Choroid plexus epithelial cell (primary cell): ENCODE data around the gene DMRTC2.
A peak's percentile ranks its signal among the peaks of the same experiment; 100 is the strongest.

Source experiments
- DNase-seq: peaks from one replicate; pipeline ENCODE4 v3.0.0-alpha.2; 2010; ENCODE audit warnings: low read depth
- H3K4me3 ChIP-seq: 2 replicates; pipeline ENCODE4 v1.5.1; 2011; ENCODE audit warnings: low read depth, mild to moderate bottlenecking, control low read depth, low read length, moderate library complexity
- TF ChIP-seq, protein P1 (sequence below): conservative IDR thresholded peaks from 2 replicates; pipeline ENCODE4 v1.5.1; 2011; ENCODE audit warnings: low read depth, mild to moderate bottlenecking, control low read depth, inconsistent platforms, low read length, moderate library complexity

Gene DMRTC2

GRCh38 chr19:41815301-41815700 lies 29.5 kb upstream of the DMRTC2 start:
- no peak overlapping the region for H3K4me3 ChIP-seq
- DNase-seq = no peak
- TF ChIP-seq, protein P1, sequence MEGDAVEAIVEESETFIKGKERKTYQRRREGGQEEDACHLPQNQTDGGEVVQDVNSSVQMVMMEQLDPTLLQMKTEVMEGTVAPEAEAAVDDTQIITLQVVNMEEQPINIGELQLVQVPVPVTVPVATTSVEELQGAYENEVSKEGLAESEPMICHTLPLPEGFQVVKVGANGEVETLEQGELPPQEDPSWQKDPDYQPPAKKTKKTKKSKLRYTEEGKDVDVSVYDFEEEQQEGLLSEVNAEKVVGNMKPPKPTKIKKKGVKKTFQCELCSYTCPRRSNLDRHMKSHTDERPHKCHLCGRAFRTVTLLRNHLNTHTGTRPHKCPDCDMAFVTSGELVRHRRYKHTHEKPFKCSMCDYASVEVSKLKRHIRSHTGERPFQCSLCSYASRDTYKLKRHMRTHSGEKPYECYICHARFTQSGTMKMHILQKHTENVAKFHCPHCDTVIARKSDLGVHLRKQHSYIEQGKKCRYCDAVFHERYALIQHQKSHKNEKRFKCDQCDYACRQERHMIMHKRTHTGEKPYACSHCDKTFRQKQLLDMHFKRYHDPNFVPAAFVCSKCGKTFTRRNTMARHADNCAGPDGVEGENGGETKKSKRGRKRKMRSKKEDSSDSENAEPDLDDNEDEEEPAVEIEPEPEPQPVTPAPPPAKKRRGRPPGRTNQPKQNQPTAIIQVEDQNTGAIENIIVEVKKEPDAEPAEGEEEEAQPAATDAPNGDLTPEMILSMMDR = no peak

DNA sequence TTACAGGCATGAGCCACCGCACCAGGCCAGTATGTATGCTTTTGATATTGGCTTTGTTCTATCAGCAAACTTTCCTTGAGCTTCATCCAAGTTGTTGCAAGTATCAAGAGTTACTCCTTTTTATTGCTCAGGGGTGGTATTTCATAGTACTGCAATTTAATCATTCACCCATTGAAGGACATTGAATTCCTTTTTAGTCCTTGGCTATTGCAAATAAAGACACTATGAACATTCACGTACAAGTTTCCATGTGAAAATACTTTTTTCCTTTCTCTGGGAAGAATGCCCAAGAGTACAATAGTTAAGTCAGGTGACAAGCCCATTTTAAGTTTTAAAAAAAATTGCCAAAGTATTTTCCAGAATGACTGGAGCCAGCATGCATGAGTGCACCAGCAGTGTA lies 28.1 kb upstream of the DMRTC2 start:
- TF ChIP-seq, protein P1 = no peak
- no peak overlapping the region for H3K4me3 ChIP-seq
- no peak for DNase-seq

DNA sequence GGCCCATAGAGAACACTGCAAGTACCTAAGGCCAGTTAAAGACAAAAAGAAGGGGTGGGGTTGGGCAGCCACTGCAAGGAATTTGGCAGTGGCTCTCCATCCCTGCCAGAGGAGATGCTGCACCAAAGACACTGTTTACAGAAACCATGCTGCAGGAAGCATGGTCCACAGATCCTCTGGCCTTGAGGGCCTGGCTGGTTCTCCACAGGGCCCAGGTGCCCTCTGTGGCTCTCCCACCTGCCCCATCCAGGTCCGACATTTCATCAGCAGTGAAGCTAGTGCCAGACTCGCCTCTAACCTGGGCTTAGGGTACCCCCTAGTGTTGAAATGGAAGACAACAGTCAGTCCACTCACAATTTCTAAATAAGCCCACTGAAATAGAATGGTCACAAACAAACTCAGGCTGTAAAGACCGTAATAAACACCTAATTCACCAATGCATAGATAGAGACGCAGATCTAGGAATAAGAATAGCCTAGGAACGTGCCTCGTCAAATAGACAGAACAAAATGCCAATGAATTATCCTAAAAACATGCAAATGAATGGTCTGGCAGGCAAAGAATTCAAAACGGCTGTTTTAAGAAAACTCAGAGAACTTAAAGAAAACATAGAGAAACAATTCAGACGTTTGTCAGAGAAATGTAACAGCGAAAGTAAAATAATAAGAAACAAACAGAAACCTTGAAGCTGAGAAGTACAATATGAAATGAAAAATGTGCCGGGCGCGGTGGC lies 23.7 kb upstream of the DMRTC2 start:
- DNase-seq = peak; percentile 58
- H3K4me3 ChIP-seq = no peak overlapping the region
- TF ChIP-seq, protein P1 = peak; percentile 74

- H3K4me3 ChIP-seq = no peak overlapping the region
- TF ChIP-seq, protein P1 = no peak
- DNase-seq = no peak
Measured at GRCh38 chr19:41837981-41838708, 6.7 kb upstream of the DMRTC2 start.

- no peak for DNase-seq
- TF ChIP-seq, protein P1 = no peak
- H3K4me3 ChIP-seq = no peak overlapping the region
Measured at GRCh38 chr19:41839211-41839610, 5.6 kb upstream of the DMRTC2 start.

GRCh38 chr19:41843371-41843770 lies 1.5 kb upstream of the DMRTC2 start:
- TF ChIP-seq, protein P1 = no peak
- DNase-seq = no peak
- H3K4me3 ChIP-seq = no peak overlapping the region
